MV-4-11 (cell line): ENCODE data around the gene TICAM1.
A peak's percentile ranks its signal among the peaks of the same experiment; 100 is the strongest.
"Not testable (repeated sequence)": the region's sequence is repeated elsewhere in the genome, so short reads cannot be mapped to it uniquely, and the experiment has no call there.

Experiments
- DNase-seq: peaks from one replicate; lab custom pipeline; 2025; lab: John Stamatoyannopoulos, UW

The TICAM1 gene

DNA sequence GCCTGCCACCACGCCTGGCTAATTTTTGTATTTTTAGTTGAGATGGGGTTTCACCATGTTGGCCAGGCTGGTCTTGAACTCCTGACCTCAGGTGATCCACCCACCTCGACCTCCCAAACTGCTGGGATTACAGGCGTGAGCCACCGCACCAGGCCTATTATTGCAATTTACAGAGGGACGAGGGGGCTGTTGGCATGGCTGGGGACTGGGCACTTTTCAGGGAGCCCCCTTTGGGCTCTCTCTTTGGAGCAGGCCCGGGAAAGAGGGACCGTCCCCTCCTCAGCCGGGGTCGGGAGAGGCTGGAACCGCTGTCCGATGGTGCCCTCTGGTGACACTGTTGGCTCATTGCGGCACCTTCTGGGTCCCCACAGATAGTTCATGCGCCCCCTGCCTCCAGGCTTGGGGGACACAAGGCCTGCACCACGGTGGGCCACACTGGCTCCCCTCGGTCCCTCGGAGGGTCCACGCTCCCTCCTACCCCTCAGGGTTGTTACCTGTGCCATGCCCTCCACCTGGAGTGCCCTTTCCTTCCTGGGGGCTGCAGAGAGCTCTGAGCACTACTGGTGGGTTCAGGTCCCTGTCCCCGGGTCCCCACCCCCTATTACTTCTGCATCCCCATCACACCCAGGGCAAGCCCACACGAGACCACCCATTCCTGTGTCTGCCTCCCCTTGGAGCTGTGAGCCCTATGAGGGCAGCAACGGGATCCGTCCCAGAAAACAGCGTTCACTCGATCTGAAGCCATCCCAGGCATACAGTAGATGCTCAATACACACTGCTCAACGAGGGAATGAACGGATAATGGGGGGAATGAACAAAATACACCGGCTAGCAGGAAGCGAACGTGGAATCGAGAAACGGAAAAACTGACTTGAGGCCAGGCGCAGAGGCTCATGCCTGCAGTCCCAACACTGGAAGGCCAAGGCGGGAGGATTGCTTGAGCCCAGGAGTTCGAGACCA lies 27.5 kb downstream of the TICAM1 start:
- DNase-seq: peak; percentile 53

GRCh38 chr19:4802711-4803110 lies 28.8 kb downstream of the TICAM1 start:
- no peak for DNase-seq

- DNase-seq: no peak
Measured at GRCh38 chr19:4801085-4801619, 30.4 kb downstream of the TICAM1 start.

DNA sequence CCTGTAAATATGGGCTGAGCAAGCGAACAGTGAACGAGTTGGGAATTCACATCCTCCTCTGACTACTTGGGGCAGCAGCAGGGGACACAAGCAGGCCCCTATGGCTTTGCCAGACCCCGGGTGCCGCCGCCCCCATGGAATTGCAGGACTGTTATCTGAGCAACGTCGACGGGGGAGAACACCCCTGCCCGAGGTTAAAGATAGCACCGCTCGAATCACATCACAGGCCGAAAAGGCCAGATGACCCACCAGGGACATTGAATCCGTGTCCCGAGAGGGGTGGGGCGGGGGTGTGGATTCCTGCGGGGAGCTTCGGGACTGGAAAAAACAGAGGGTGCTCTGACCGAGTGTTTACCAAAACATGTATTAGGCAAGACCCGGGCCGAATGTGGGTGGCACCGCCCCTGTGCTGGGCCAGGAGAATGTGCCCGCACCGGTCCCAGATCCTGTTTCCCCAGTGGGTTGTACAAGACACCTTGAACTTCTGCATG lies 30.9 kb downstream of the TICAM1 start:
- no peak for DNase-seq

DNA sequence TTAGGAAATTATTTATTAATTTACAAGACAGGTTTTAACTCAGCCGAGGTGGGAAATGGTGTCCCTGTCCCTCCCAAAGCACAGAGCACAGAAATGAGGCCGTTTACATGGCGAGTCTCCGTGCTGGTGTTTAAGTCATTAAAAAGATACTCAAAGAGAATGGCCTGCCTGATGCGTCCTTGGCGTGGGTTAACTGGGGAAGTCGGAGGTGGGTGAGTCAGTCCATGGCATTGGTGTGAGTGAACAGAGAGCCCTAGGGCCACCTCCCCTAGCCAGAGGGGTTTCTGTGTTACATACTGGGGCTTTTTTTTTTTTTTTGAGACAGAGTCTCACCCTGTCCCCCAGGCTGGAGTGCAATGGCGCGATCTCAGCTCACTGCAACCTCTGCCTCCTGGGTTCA lies 36.1 kb downstream of the TICAM1 start:
- no peak for DNase-seq

DNA sequence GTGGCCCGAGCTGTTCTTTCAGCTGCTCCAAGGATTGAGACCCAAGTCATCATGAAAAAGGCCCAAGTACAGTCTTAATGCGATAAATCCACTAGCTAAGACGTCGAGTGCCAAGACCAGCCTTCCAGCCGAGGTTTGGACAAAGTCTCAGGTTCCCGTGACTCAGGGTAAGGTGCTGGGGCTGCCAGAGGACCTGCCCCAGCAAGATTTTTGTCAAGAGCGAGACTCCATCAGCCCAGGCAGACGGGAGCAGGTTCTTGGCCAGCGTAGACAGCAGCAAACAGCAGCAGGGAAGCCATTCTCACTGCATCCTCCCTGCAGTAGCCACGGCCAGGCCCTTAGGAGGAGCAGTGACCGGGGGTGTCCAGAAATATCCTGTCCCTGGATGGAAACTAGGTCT lies 36.5 kb downstream of the TICAM1 start:
- DNase-seq: no peak

- DNase-seq: not testable (repeated sequence)
Measured at GRCh38 chr19:4793278-4793677, 38.2 kb downstream of the TICAM1 start.

DNA sequence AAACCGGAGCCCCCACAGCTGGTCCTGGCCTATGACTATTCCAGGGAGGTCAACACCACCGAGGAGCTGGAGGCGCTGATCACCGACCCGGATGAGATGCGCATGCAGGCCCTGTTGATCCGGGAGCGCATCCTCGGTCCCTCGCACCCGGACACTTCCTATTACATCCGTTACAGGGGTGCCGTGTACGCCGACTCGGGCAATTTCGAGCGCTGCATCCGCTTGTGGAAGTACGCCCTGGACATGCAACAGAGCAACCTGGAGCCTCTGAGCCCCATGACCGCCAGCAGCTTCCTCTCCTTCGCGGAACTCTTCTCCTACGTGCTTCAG lies 38.7 kb downstream of the TICAM1 start:
- DNase-seq: not testable (repeated sequence)

DNA sequence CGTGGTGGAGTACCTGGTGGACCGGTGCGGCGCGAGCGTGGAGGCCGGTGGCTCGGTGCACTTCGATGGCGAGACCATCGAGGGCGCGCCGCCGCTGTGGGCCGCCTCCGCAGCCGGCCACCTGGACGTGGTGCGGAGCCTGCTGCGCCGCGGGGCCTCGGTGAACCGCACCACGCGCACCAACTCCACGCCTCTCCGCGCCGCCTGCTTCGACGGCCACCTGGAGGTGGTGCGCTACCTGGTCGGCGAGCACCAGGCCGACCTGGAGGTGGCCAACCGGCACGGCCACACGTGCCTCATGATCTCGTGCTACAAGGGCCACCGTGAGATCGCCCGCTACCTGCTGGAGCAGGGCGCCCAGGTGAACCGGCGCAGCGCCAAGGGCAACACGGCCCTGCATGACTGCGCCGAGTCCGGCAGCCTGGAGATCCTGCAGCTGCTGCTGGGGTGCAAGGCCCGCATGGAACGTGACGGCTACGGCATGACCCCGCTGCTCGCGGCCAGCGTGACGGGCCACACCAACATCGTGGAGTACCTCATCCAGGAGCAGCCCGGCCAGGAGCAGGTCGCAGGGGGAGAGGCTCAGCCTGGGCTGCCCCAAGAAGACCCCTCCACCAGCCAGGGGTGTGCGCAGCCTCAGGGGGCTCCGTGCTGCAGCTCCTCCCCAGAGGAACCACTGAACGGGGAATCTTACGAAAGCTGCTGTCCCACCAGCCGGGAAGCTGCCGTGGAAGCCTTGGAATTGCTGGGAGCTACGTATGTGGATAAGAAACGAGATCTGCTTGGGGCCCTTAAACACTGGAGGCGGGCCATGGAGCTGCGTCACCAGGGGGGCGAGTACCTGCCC lies 39.3 kb downstream of the TICAM1 start:
- DNase-seq: not testable (repeated sequence)

- DNase-seq: peak; percentile 100
Measured at GRCh38 chr19:4791183-4792018, 40.1 kb downstream of the TICAM1 start, which contains the start of gene FEM1A. Gene FEM1A, plus strand, starts transcription at chr19:4791734. Its CDS starts 121 bp downstream, at chr19:4791855.

GRCh38 chr19:4786412-4787016 lies 45.0 kb downstream of the TICAM1 start:
- DNase-seq: not testable (repeated sequence)

GRCh38 chr19:4781801-4782200 lies 49.7 kb downstream of the TICAM1 start:
- no peak for DNase-seq

DNA sequence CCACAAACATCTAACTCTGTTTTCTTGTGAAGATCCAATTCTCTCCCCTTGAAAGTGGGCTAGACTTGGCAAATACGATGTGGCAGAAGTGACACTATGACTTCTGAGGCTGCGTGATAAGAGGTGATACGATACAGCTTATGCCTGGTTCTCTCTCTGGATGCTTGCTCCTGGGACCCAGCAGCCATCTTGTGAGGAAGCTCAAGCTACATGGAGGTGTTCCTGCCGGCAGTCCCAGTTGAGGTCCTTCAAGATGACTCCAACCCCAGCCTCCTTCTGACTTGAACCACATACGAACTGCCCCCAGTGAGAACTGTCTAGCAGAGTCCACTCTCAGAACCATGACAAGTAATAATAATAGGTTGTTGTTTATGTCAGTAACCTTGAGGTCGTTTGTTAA lies 50.7 kb downstream of the TICAM1 start:
- no peak for DNase-seq

DNA sequence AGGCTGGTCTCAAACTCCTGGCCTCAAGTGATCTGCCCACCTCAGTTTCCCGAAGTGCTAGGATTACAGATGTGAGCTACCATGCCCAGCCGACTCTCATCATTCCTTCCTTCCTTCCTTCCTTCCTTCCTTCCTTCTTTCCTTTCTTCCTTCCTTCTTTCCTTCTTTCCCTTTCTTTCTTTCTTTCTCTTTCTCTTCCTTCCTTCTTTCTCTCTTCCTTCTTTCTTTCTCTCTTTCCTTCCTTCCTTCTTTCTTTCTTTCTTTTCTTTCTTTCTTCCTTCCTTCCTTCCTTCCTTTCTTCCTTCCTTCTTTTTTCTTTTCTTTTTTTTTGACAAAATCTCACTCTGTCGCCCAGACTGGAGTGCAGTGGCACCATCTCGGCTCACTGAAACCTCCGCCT lies 53.4 kb downstream of the TICAM1 start:
- not testable (repeated sequence) for DNase-seq

- no peak for DNase-seq
Measured at GRCh38 chr19:4776436-4777211, 54.9 kb downstream of the TICAM1 start.

GRCh38 chr19:4775627-4776152 lies 55.8 kb downstream of the TICAM1 start:
- DNase-seq: no peak

- no peak for DNase-seq
Measured at GRCh38 chr19:4774136-4774535, 57.4 kb downstream of the TICAM1 start.

DNA sequence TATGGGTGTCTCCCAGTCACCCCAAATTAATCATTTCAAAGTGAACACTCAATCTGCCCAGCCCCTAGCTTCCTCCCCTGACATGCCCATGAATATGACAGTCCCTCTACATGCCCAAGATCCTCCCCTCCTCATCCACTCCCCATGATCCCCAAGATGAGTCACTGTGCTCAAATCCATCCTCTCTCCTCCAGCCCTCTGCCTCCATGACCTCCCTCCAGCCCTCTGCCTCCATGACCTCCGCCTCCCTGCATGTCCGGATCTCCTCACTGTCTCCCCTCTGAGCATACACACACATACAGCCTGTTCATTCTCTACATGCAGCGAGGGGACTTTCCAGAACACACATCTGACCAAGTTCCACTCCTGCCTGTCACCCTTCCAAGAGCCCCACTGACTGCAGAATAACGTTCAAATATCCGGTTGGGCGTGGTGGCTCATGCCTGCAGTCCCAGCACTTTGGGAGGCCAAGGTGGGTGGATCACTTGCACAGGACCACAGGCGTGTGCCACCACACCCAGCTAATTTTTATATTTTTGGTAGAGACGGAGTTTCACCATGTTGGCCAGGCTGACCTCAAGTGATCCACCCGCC lies 58.4 kb downstream of the TICAM1 start:
- no peak for DNase-seq

GRCh38 chr19:4772566-4772965 lies 58.9 kb downstream of the TICAM1 start:
- no peak for DNase-seq
